Liver (tissue), 9 donors: ENCODE results near the gene POU3F2. TPM values are rescaled to one million over a fixed set of nuclear protein-coding genes. Genes with fewer than 3 reads are reported as not detected.

ENCODE experiments used
- DNase-seq: peaks from one replicate; pipeline ENCODE4 v3.0.0-alpha.2; 2017; ENCODE audit warnings: low spot score
- H3K27ac ChIP-seq, 2 donors: one replicate each; pipeline ENCODE4 v1.7.0; 2013; ENCODE audit warnings: inconsistent platforms in 2 of 2, low read length in 2 of 2, control low read depth in 1 of 2, low read depth in 1 of 2, mild to moderate bottlenecking in 1 of 2
- H3K27me3 ChIP-seq, 4 donors: one replicate each; pipeline versions ENCODE4 v1.6.1 to v1.7.0; 2013; ENCODE audit warnings: low read length in 3 of 4, inconsistent platforms in 1 of 4, mild to moderate bottlenecking in 1 of 4, moderate library complexity in 1 of 4; ENCODE audit not compliant: control insufficient read depth in 4 of 4, insufficient read depth in 4 of 4
- H3K36me3 ChIP-seq, 4 donors: one replicate each; pipeline versions ENCODE4 v1.6.1 to v1.7.0; 2013; ENCODE audit warnings: low read length in 3 of 4, mild to moderate bottlenecking in 3 of 4, low read depth in 1 of 4, moderate library complexity in 1 of 4; ENCODE audit not compliant: control insufficient read depth in 4 of 4, insufficient read depth in 3 of 4
- H3K4me1 ChIP-seq, 4 donors: one replicate each; pipeline versions ENCODE4 v1.6.1 to v1.7.0; 2013; ENCODE audit warnings: low read length in 3 of 4, mild to moderate bottlenecking in 3 of 4, moderate library complexity in 1 of 4; ENCODE audit not compliant: control insufficient read depth in 4 of 4, insufficient read depth in 4 of 4
- H3K4me3 ChIP-seq, 3 donors: one replicate each; pipeline versions ENCODE4 v1.6.1 to v1.7.0; 2013; ENCODE audit warnings: low read length in 3 of 3, control low read depth in 1 of 3, low read depth in 1 of 3, mild to moderate bottlenecking in 1 of 3
- H3K9ac ChIP-seq, 2 donors: one replicate each; pipeline ENCODE4 v1.7.0; 2013; ENCODE audit warnings: low read length in 2 of 2, mild to moderate bottlenecking in 2 of 2, moderate library complexity in 2 of 2, control low read depth in 1 of 2, low read depth in 1 of 2
- H3K9me3 ChIP-seq, 4 donors: one replicate each; pipeline versions ENCODE4 v1.6.1 to v1.7.0; 2013; ENCODE audit warnings: low read length in 3 of 4; ENCODE audit not compliant: control insufficient read depth in 4 of 4
- EGR1 ChIP-seq, 2 donors: IDR thresholded peaks; 2 replicates each; pipeline ENCODE4 v1.6.1; 2016 to 2018; ENCODE audit warnings: antibody characterized with exemption in 2 of 2, low read depth in 2 of 2
- FOXA1 ChIP-seq: IDR thresholded peaks from 2 replicates; pipeline ENCODE4 v1.6.1; 2016; ENCODE audit warnings: antibody characterized with exemption
- FOXA2 ChIP-seq: IDR thresholded peaks from 2 replicates; pipeline ENCODE4 v1.6.1; 2016; ENCODE audit warnings: antibody characterized with exemption
- HNF4A ChIP-seq, 2 donors: conservative IDR thresholded peaks; 2 replicates each; pipeline ENCODE4 v1.6.1; 2016; ENCODE audit warnings: antibody characterized with exemption in 2 of 2, mild to moderate bottlenecking in 2 of 2
- HNF4G ChIP-seq: IDR thresholded peaks from 2 replicates; pipeline ENCODE4 v1.6.1; 2016; ENCODE audit warnings: antibody characterized with exemption
- JUND ChIP-seq, 2 donors: IDR thresholded peaks; 2 replicates each; pipeline ENCODE4 v1.6.1; 2016; ENCODE audit warnings: antibody characterized with exemption in 2 of 2
- NR2F2 ChIP-seq: IDR thresholded peaks from 2 replicates; pipeline ENCODE4 v1.6.1; 2016; ENCODE audit warnings: antibody characterized with exemption
- RAD21 ChIP-seq, 2 donors: IDR thresholded peaks; 2 replicates each; pipeline ENCODE4 v1.6.1; 2016; ENCODE audit warnings: antibody characterized with exemption in 2 of 2, mild to moderate bottlenecking in 2 of 2
- RXRA ChIP-seq, 2 donors: IDR thresholded peaks; 2 replicates each; pipeline ENCODE4 v1.6.1; 2017 to 2018; ENCODE audit warnings: antibody characterized with exemption in 2 of 2, mild to moderate bottlenecking in 1 of 2
- SP1 ChIP-seq: IDR thresholded peaks from 2 replicates; pipeline ENCODE4 v1.6.1; 2018; ENCODE audit warnings: antibody characterized with exemption, mild to moderate bottlenecking
- TAF1 ChIP-seq: conservative IDR thresholded peaks from 2 replicates; pipeline ENCODE4 v1.6.1; 2016; ENCODE audit warnings: antibody characterized with exemption, mild to moderate bottlenecking
- YY1 ChIP-seq: IDR thresholded peaks from 2 replicates; pipeline ENCODE4 v1.6.1; 2016; ENCODE audit warnings: antibody characterized with exemption, mild to moderate bottlenecking
- WGBS: extraction: QIAGEN DNeasy Blood & Tissue Kit; methylation state at CpG from one replicate; pipeline ENCODE4 v1.1.7; 2013; 5-methylcytosine and 5-hydroxymethylcytosine counted together
- polyA plus RNA-seq, 2 donors: library from polyadenylated mRNA; stranded (reverse) in 1 of 2; unstranded in 1 of 2; fragments of 200-250 nt in 1 of 2; fragments of >200 nt in 1 of 2; fragmentation: Nextera tagmentation in 1 of 2; extraction: Ambion mirVana in 1 of 2; gene quantifications; one replicate each; pipeline versions ENCODE4 v1.2.1 to v1.2.3, GENCODE V29; 2013 to 2015
- total RNA-seq, 2 donors: library from RNA; depleted of rRNA; stranded (reverse); fragments of >200 nt; gene quantifications; one replicate each; pipeline ENCODE4 v1.2.3, GENCODE V29; 2014
- TF ChIP-seq, protein P1 (sequence below): fragments of 150-350 bp; IDR thresholded peaks from 2 replicates; pipeline ENCODE4 v1.5.1; 2017; ENCODE audit warnings: improper control_type of control experiment, low read depth, low read length; ENCODE audit not compliant: missing input control
- TF ChIP-seq, protein P2 (sequence below): IDR thresholded peaks from 2 replicates; pipeline ENCODE4 v1.6.1; 2016; ENCODE audit warnings: antibody characterized with exemption
- TF ChIP-seq, protein P3 (sequence below): IDR thresholded peaks from 2 replicates; pipeline ENCODE4 v1.6.1; 2016; ENCODE audit warnings: antibody characterized with exemption, mild to moderate bottlenecking
- TF ChIP-seq, protein P4 (sequence below): IDR thresholded peaks from 2 replicates; pipeline ENCODE4 v1.6.1; 2016; ENCODE audit warnings: antibody characterized with exemption
- TF ChIP-seq, protein P5 (sequence below): IDR thresholded peaks from 2 replicates; pipeline ENCODE4 v1.6.1; 2016; ENCODE audit warnings: antibody characterized with exemption
- donor health status: healthy.
- donor health status: healthy.
- donor health status: healthy.
- donor health status: healthy.
- donor health status: healthy.

POU3F2 gene
- total and polyA plus RNA-seq, 4 donors, result not detected

DNA sequence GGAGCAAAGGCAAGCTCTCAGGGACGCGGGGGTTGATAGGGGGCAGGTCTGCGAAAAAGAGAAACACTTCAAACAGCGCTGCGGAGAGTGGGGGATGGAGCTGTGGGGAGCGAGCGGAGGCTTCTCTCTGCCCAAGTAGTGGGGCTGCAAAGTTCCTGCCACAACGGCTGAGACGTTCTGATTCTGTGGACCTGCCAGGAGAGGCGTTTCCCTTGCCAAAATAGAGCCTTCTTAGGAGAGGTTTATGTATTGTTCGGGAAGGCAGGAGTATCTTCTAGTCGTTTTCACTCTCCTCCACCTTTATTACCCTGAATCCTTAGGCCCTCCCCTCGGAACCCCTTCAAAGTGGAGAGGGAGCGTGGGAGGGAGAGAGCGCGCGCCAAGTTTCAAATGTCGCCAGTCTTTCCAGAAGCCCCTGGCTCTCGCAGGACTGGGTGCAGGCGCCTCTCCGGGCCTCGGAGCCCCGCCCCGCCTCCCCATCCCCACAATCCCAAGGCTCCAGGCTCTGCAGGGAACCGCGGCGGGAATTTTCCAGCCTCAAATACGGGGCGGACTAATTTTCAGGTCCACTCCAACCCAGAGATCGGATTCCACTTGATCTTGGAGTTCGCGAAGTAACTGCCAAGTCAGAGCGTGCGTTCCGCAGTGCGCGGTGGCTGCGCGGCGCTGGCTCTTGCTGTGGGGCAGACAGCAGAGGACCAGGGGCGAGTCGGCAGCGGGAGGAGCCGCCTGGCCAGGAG is 10.0 kb upstream of the POU3F2 start:
- Histone ChIP-seq H3K9ac (no peak overlapping the region), H3K27me3 (peaks cover 0 to 49% (median 30%) of the 10 kb centered on the region in 4 donors), H3K9me3 (no peaks in the 10 kb centered on the region), H3K36me3 (no peaks in the 10 kb centered on the region), H3K4me3 (no peak overlapping the region), H3K4me1 (peaks cover 0 to 10% (median 4%) of the 10 kb centered on the region in 4 donors), H3K27ac (no peak overlapping the region)
- DNase-seq, result no peak
- TF ChIP-seq YY1 (no peak), TAF1 (no peak), SP1 (no peak), EGR1 (IDR thresholded peaks at IDR 0.05; ENCODE audit: low read depth in 2 of 2) (no peak), RXRA (IDR thresholded peaks at IDR 0.05) (no peak), FOXA1 (no peak), NR2F2 (no peak)
- TF ChIP-seq, protein P1, sequence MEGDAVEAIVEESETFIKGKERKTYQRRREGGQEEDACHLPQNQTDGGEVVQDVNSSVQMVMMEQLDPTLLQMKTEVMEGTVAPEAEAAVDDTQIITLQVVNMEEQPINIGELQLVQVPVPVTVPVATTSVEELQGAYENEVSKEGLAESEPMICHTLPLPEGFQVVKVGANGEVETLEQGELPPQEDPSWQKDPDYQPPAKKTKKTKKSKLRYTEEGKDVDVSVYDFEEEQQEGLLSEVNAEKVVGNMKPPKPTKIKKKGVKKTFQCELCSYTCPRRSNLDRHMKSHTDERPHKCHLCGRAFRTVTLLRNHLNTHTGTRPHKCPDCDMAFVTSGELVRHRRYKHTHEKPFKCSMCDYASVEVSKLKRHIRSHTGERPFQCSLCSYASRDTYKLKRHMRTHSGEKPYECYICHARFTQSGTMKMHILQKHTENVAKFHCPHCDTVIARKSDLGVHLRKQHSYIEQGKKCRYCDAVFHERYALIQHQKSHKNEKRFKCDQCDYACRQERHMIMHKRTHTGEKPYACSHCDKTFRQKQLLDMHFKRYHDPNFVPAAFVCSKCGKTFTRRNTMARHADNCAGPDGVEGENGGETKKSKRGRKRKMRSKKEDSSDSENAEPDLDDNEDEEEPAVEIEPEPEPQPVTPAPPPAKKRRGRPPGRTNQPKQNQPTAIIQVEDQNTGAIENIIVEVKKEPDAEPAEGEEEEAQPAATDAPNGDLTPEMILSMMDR, result no peak
- TF ChIP-seq, protein P2, sequence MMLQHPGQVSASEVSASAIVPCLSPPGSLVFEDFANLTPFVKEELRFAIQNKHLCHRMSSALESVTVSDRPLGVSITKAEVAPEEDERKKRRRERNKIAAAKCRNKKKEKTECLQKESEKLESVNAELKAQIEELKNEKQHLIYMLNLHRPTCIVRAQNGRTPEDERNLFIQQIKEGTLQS, result no peak
- TF ChIP-seq, protein P3, sequence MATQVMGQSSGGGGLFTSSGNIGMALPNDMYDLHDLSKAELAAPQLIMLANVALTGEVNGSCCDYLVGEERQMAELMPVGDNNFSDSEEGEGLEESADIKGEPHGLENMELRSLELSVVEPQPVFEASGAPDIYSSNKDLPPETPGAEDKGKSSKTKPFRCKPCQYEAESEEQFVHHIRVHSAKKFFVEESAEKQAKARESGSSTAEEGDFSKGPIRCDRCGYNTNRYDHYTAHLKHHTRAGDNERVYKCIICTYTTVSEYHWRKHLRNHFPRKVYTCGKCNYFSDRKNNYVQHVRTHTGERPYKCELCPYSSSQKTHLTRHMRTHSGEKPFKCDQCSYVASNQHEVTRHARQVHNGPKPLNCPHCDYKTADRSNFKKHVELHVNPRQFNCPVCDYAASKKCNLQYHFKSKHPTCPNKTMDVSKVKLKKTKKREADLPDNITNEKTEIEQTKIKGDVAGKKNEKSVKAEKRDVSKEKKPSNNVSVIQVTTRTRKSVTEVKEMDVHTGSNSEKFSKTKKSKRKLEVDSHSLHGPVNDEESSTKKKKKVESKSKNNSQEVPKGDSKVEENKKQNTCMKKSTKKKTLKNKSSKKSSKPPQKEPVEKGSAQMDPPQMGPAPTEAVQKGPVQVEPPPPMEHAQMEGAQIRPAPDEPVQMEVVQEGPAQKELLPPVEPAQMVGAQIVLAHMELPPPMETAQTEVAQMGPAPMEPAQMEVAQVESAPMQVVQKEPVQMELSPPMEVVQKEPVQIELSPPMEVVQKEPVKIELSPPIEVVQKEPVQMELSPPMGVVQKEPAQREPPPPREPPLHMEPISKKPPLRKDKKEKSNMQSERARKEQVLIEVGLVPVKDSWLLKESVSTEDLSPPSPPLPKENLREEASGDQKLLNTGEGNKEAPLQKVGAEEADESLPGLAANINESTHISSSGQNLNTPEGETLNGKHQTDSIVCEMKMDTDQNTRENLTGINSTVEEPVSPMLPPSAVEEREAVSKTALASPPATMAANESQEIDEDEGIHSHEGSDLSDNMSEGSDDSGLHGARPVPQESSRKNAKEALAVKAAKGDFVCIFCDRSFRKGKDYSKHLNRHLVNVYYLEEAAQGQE, result no peak
- WGBS, result 7% methylated on average over 44 of the region's 44 CpGs

DNA sequence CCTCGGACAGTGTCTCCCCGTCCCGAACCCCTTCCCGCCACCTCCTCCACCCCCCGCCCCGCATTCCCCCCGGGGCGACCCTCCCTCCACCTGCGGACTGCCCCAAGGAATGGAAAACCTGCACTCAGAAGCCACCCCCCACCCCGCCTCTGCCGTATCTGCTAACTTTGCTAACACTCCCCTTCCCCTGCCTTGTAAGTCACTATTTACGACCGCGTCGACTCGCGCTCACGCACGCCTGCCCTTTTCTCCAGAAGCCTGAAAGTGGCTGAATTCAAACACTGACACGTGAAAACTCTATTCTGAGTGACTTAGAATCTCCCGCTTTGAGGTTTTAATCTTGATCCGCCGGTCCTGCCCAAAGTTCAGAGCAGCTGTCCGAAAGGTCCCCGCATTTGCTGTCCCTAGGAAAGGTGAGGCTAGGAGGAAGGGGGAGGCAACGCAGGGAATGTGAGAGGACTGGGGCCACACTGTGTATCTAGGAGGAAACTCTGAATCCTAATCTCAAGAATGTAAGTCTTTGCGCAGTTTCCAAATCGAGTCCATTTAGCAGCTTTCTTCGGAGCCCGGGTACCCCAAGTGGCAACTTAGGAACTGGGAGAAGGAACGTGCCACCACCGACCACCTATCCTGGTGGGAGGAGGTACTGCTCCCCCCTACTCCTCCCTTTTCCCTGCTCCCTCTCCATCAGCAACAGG is 9.3 kb upstream of the POU3F2 start:
- no peak overlapping the region for H3K4me3 ChIP-seq
- no peak overlapping the region for H3K27ac ChIP-seq
- no peak overlapping the region for H3K9ac ChIP-seq
- H3K36me3 ChIP-seq, result no peaks in the 10 kb centered on the region
- H3K9me3 ChIP-seq, result no peaks in the 10 kb centered on the region
- WGBS, result 5% methylated on average over 32 of the region's 32 CpGs
- DNase-seq, result no peak
- peaks cover 0 to 10% (median 4%) of the 10 kb centered on the region in 4 donors for H3K4me1 ChIP-seq
- H3K27me3 ChIP-seq, result peaks cover 0 to 47% (median 30%) of the 10 kb centered on the region in 4 donors
- no peak for TF ChIP-seq RXRA (IDR thresholded peaks at IDR 0.05)
- no peak for TF ChIP-seq RAD21 (IDR thresholded peaks at IDR 0.05)
- no peak for TF ChIP-seq YY1
- TF ChIP-seq, protein P2, result no peak
- TF ChIP-seq HNF4G, result no peak
- TF ChIP-seq TAF1, result no peak
- no peak for TF ChIP-seq EGR1 (IDR thresholded peaks at IDR 0.05; ENCODE audit: low read depth in 2 of 2)
- TF ChIP-seq, protein P4, sequence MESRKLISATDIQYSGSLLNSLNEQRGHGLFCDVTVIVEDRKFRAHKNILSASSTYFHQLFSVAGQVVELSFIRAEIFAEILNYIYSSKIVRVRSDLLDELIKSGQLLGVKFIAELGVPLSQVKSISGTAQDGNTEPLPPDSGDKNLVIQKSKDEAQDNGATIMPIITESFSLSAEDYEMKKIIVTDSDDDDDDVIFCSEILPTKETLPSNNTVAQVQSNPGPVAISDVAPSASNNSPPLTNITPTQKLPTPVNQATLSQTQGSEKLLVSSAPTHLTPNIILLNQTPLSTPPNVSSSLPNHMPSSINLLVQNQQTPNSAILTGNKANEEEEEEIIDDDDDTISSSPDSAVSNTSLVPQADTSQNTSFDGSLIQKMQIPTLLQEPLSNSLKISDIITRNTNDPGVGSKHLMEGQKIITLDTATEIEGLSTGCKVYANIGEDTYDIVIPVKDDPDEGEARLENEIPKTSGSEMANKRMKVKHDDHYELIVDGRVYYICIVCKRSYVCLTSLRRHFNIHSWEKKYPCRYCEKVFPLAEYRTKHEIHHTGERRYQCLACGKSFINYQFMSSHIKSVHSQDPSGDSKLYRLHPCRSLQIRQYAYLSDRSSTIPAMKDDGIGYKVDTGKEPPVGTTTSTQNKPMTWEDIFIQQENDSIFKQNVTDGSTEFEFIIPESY, result no peak
- no peak for TF ChIP-seq FOXA2
- no peak for TF ChIP-seq JUND (IDR thresholded peaks at IDR 0.05)
- TF ChIP-seq, protein P5, sequence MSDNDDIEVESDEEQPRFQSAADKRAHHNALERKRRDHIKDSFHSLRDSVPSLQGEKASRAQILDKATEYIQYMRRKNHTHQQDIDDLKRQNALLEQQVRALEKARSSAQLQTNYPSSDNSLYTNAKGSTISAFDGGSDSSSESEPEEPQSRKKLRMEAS, result no peak
- TF ChIP-seq, protein P3, result no peak
- no peak for TF ChIP-seq HNF4A (conservative IDR thresholded peaks at IDR 0.05)
- TF ChIP-seq FOXA1, result no peak
